Dendritic cell treated with granulocyte-macrophage colony-stimulating factor and Interleukin-4, amounts not matched to agents 40 ng/mL and 50 ng/mL, for 4 days (primary cell): ENCODE data around the gene CLEC10A.
"Not testable (repeated sequence)": the region's sequence is repeated elsewhere in the genome, so short reads cannot be mapped to it uniquely, and the experiment has no call there.

ENCODE experiments used
- H3K27ac Mint-ChIP-seq: one replicate; pipeline ENCODE4 v1.8.0; 2022; ENCODE audit warnings: mild to moderate bottlenecking, mixed read lengths
- H3K27me3 Mint-ChIP-seq: one replicate; pipeline ENCODE4 v1.8.0; 2022; ENCODE audit warnings: mild to moderate bottlenecking, mixed read lengths
- H3K36me3 Mint-ChIP-seq: one replicate; pipeline ENCODE4 v1.8.0; 2022; ENCODE audit warnings: low read depth, mixed read lengths
- H3K4me1 Mint-ChIP-seq: one replicate; pipeline ENCODE4 v1.8.0; 2022; ENCODE audit warnings: low read depth, mixed read lengths
- H3K4me3 Mint-ChIP-seq: one replicate; pipeline ENCODE4 v1.8.0; 2022; ENCODE audit warnings: mild to moderate bottlenecking, moderate library complexity, mixed read lengths
- H3K9me3 Mint-ChIP-seq: one replicate; pipeline ENCODE4 v1.8.0; 2022; ENCODE audit warnings: mixed read lengths
- intact Hi-C: fragments of 100-400 bp; cut with micrococcal nuclease; formaldehyde crosslinking; loops from one replicate; pipeline ENCODE4 v1.15.0; 2022

The CLEC10A gene

GRCh38 chr17:7100641-7101379, 20.8 kb upstream of the CLEC10A start:
- H3K9me3 Mint-ChIP-seq, H3K4me3 Mint-ChIP-seq, H3K27me3 Mint-ChIP-seq, intact Hi-C loops: not testable (repeated sequence)
- Mint-ChIP-seq H3K36me3 (peaks cover 15% of the 10 kb centered on the region), H3K4me1 (peaks cover 68% of the 10 kb centered on the region), H3K27ac (peak overlapping the region; percentile 62)

- H3K27me3 Mint-ChIP-seq = peaks cover 6% of the 10 kb centered on the region
- H3K4me1 Mint-ChIP-seq = peaks cover 87% of the 10 kb centered on the region
- H3K9me3 Mint-ChIP-seq = no peaks in the 10 kb centered on the region
- H3K36me3 Mint-ChIP-seq = peaks cover 15% of the 10 kb centered on the region
- H3K27ac Mint-ChIP-seq = peak overlapping the region; percentile 65
- intact Hi-C loops = no loop called here
- no peak overlapping the region for H3K4me3 Mint-ChIP-seq
Measured at GRCh38 chr17:7098802-7099459, 18.9 kb upstream of the CLEC10A start.

GRCh38 chr17:7097940-7098339, 17.9 kb upstream of the CLEC10A start:
- H3K27ac Mint-ChIP-seq = peak overlapping the region; percentile 65
- H3K4me1 Mint-ChIP-seq = peaks cover 88% of the 10 kb centered on the region
- peaks cover 3% of the 10 kb centered on the region for H3K27me3 Mint-ChIP-seq
- H3K9me3 Mint-ChIP-seq = no peaks in the 10 kb centered on the region
- peaks cover 8% of the 10 kb centered on the region for H3K36me3 Mint-ChIP-seq
- intact Hi-C loops = no loop called here
- no peak overlapping the region for H3K4me3 Mint-ChIP-seq

- peak overlapping the region; percentile 92 for H3K27ac Mint-ChIP-seq
- H3K9me3 Mint-ChIP-seq = no peaks in the 10 kb centered on the region
- H3K4me3 Mint-ChIP-seq = peak overlapping the region; percentile 56
- intact Hi-C loops = loop anchor here (2.0 kb wide), 2 partner anchors 15 to 25 kb away; partner anchors contain the start of gene CLEC10A
- peaks cover 83% of the 10 kb centered on the region for H3K4me1 Mint-ChIP-seq
- H3K36me3 Mint-ChIP-seq = no peaks in the 10 kb centered on the region
- no peaks in the 10 kb centered on the region for H3K27me3 Mint-ChIP-seq
Measured at GRCh38 chr17:7095625-7096024, 15.6 kb upstream of the CLEC10A start.

- Mint-ChIP-seq H3K4me3 (peak overlapping the region; percentile 71), H3K27me3 (no peaks in the 10 kb centered on the region), H3K4me1 (peaks cover 75% of the 10 kb centered on the region), H3K36me3 (no peaks in the 10 kb centered on the region), H3K27ac (peak overlapping the region; percentile 92), H3K9me3 (no peaks in the 10 kb centered on the region)
- intact Hi-C loops = loop anchor here (1.0 to 2.0 kb wide), 3 partner anchors 14 to 38 kb away; partner anchors contain the start of gene CLEC10A
Measured at GRCh38 chr17:7094652-7095019, 14.6 kb upstream of the CLEC10A start.

GRCh38 chr17:7091311-7092005, 11.4 kb upstream of the CLEC10A start:
- H3K9me3 Mint-ChIP-seq, intact Hi-C loops, H3K27me3 Mint-ChIP-seq, H3K36me3 Mint-ChIP-seq: not testable (repeated sequence)
- Mint-ChIP-seq H3K4me3 (peak overlapping the region; percentile 22), H3K27ac (peak overlapping the region; percentile 75), H3K4me1 (peaks cover 73% of the 10 kb centered on the region)

- intact Hi-C loops, H3K36me3 Mint-ChIP-seq, H3K9me3 Mint-ChIP-seq, H3K27me3 Mint-ChIP-seq, H3K27ac Mint-ChIP-seq, H3K4me3 Mint-ChIP-seq: not testable (repeated sequence)
- H3K4me1 Mint-ChIP-seq = peaks cover 61% of the 10 kb centered on the region
Measured at GRCh38 chr17:7089570-7089969, 9.5 kb upstream of the CLEC10A start.

GRCh38 chr17:7088442-7088841, 8.4 kb upstream of the CLEC10A start:
- H3K36me3 Mint-ChIP-seq, H3K4me3 Mint-ChIP-seq, H3K27me3 Mint-ChIP-seq, H3K9me3 Mint-ChIP-seq, intact Hi-C loops: not testable (repeated sequence)
- H3K27ac Mint-ChIP-seq = peak overlapping the region; percentile 61
- peaks cover 63% of the 10 kb centered on the region for H3K4me1 Mint-ChIP-seq

- no peaks in the 10 kb centered on the region for H3K27me3 Mint-ChIP-seq
- intact Hi-C loops = no loop called here
- peaks cover 17% of the 10 kb centered on the region for H3K36me3 Mint-ChIP-seq
- peak overlapping the region; percentile 84 for H3K27ac Mint-ChIP-seq
- H3K9me3 Mint-ChIP-seq = no peaks in the 10 kb centered on the region
- H3K4me1 Mint-ChIP-seq = peaks cover 61% of the 10 kb centered on the region
- H3K4me3 Mint-ChIP-seq = peak overlapping the region; percentile 41
Measured at GRCh38 chr17:7084088-7084487, 4.0 kb upstream of the CLEC10A start.

GRCh38 chr17:7083592-7083991, 3.5 kb upstream of the CLEC10A start:
- H3K36me3 Mint-ChIP-seq = peaks cover 22% of the 10 kb centered on the region
- H3K4me3 Mint-ChIP-seq = no peak overlapping the region
- H3K27me3 Mint-ChIP-seq = no peaks in the 10 kb centered on the region
- no peaks in the 10 kb centered on the region for H3K9me3 Mint-ChIP-seq
- peaks cover 61% of the 10 kb centered on the region for H3K4me1 Mint-ChIP-seq
- intact Hi-C loops = no loop called here
- peak overlapping the region; percentile 84 for H3K27ac Mint-ChIP-seq

GRCh38 chr17:7081341-7082062, 1.5 kb upstream of the CLEC10A start:
- Mint-ChIP-seq H3K36me3 (peaks cover 42% of the 10 kb centered on the region), H3K27ac (no peak overlapping the region), H3K9me3 (no peaks in the 10 kb centered on the region), H3K27me3 (no peaks in the 10 kb centered on the region), H3K4me1 (peaks cover 69% of the 10 kb centered on the region), H3K4me3 (no peak overlapping the region)
- intact Hi-C loops = loop anchor here (2.0 kb wide), 2 partner anchors 13 to 53 kb away; no protein-coding TSS in a partner anchor

- Mint-ChIP-seq H3K4me3 (peak overlapping the region; percentile 84), H3K27ac (peak overlapping the region; percentile 87), H3K36me3 (peaks cover 48% of the 10 kb centered on the region), H3K9me3 (no peaks in the 10 kb centered on the region), H3K27me3 (no peaks in the 10 kb centered on the region), H3K4me1 (peaks cover 69% of the 10 kb centered on the region)
- intact Hi-C loops = loop anchor here (2.0 kb wide), 2 partner anchors 14 to 54 kb away; no protein-coding TSS in a partner anchor
Measured at GRCh38 chr17:7080456-7081041, 498 bp upstream of the CLEC10A start.

- Mint-ChIP-seq H3K36me3 (peaks cover 66% of the 10 kb centered on the region), H3K4me3 (peak overlapping the region; percentile 84), H3K27ac (peak overlapping the region; percentile 87), H3K9me3 (no peaks in the 10 kb centered on the region), H3K27me3 (no peaks in the 10 kb centered on the region), H3K4me1 (peaks cover 71% of the 10 kb centered on the region)
- intact Hi-C loops = no loop called here
Measured at GRCh38 chr17:7078711-7079110, 1.3 kb downstream of the CLEC10A start.
